Activated T-helper 2 cell treated with anti-CD3 and anti-CD28 coated beads, Interferon-gamma antibody, Interleukin-2, Interleukin-4, amounts not matched to agents 10 μg/mL and 5 μg/mL and 100 μg/mL, durations not matched to agents 14 hours and 24 hours and 36 hours (primary cell): ENCODE results near the gene CNBD2. TPM values are rescaled to one million over a fixed set of nuclear protein-coding genes. Genes with fewer than 3 reads are reported as not detected.
A peak's percentile ranks its signal among the peaks of the same experiment; 100 is the strongest.
"Not testable (repeated sequence)": the region's sequence is repeated elsewhere in the genome, so short reads cannot be mapped to it uniquely, and the experiment has no call there.

Source experiments
- DNase-seq: peaks from one replicate; pipeline ENCODE4 v3.0.0; 2021; ENCODE audit warnings: low spot score
- H3K27ac Mint-ChIP-seq: one replicate; pipeline ENCODE4 v1.8.0; 2021; ENCODE audit warnings: mixed read lengths
- H3K27me3 Mint-ChIP-seq: one replicate; pipeline ENCODE4 v1.8.0; 2021; ENCODE audit warnings: low read depth, mixed read lengths
- H3K36me3 Mint-ChIP-seq: one replicate; pipeline ENCODE4 v1.8.0; 2021; ENCODE audit warnings: low read depth, mixed read lengths
- H3K4me1 Mint-ChIP-seq: one replicate; pipeline ENCODE4 v1.8.0; 2021; ENCODE audit warnings: low read depth, mixed read lengths
- H3K4me3 Mint-ChIP-seq: one replicate; pipeline ENCODE4 v1.8.0; 2021; ENCODE audit warnings: low read depth, mild to moderate bottlenecking, moderate library complexity, mixed read lengths
- H3K9me3 Mint-ChIP-seq: one replicate; pipeline ENCODE4 v1.8.0; 2021; ENCODE audit warnings: mixed read lengths
- intact Hi-C: fragments of 100-400 bp; cut with micrococcal nuclease; formaldehyde crosslinking; loops from one replicate; pipeline ENCODE4 v1.15.1; 2023
- total RNA-seq: library from RNA; stranded (reverse); gene quantifications from 2 replicates; pipeline ENCODE4 v1.2.3, GENCODE V29; 2022

The CNBD2 gene
- total RNA-seq, 1 donor from 2014 or later = 3.6 TPM

GRCh38 chr20:35979544-35979943 lies 11.2 kb downstream of the CNBD2 start:
- Mint-ChIP-seq H3K27me3 (peaks cover 5% of the 10 kb centered on the region), H3K4me1 (peaks cover 2% of the 10 kb centered on the region), H3K4me3 (no peak overlapping the region), H3K27ac (no peak overlapping the region), H3K36me3 (no peaks in the 10 kb centered on the region), H3K9me3 (no peaks in the 10 kb centered on the region)
- intact Hi-C loops = no loop called here
- no peak for DNase-seq

GRCh38 chr20:35981969-35982368 lies 13.6 kb downstream of the CNBD2 start:
- no peaks in the 10 kb centered on the region for H3K36me3 Mint-ChIP-seq
- peaks cover 5% of the 10 kb centered on the region for H3K27me3 Mint-ChIP-seq
- intact Hi-C loops = no loop called here
- no peak for DNase-seq
- H3K4me3 Mint-ChIP-seq = no peak overlapping the region
- no peak overlapping the region for H3K27ac Mint-ChIP-seq
- H3K9me3 Mint-ChIP-seq = no peaks in the 10 kb centered on the region
- peaks cover 2% of the 10 kb centered on the region for H3K4me1 Mint-ChIP-seq

GRCh38 chr20:35984382-35984781 lies 16.0 kb downstream of the CNBD2 start:
- peaks cover 13% of the 10 kb centered on the region for H3K27me3 Mint-ChIP-seq
- intact Hi-C loops = no loop called here
- no peaks in the 10 kb centered on the region for H3K9me3 Mint-ChIP-seq

GRCh38 chr20:35985806-35986205 lies 17.4 kb downstream of the CNBD2 start:
- H3K27me3 Mint-ChIP-seq = peaks cover 18% of the 10 kb centered on the region
- peaks cover 2% of the 10 kb centered on the region for H3K4me1 Mint-ChIP-seq
- no peak overlapping the region for H3K27ac Mint-ChIP-seq
- no peak for DNase-seq
- no peaks in the 10 kb centered on the region for H3K36me3 Mint-ChIP-seq
- no peaks in the 10 kb centered on the region for H3K9me3 Mint-ChIP-seq
- no peak overlapping the region for H3K4me3 Mint-ChIP-seq
- intact Hi-C loops = no loop called here

More at GRCh38 chr20:35984382-35984781, 16.0 kb downstream of the CNBD2 start:
- DNase-seq = no peak
- no peak overlapping the region for H3K4me3 Mint-ChIP-seq
- H3K36me3 Mint-ChIP-seq = no peaks in the 10 kb centered on the region
- H3K27ac Mint-ChIP-seq = no peak overlapping the region
- peaks cover 2% of the 10 kb centered on the region for H3K4me1 Mint-ChIP-seq

- no peaks in the 10 kb centered on the region for H3K9me3 Mint-ChIP-seq
- no peaks in the 10 kb centered on the region for H3K36me3 Mint-ChIP-seq
- peaks cover 18% of the 10 kb centered on the region for H3K27me3 Mint-ChIP-seq
- no peak overlapping the region for H3K27ac Mint-ChIP-seq
- intact Hi-C loops = no loop called here
- H3K4me1 Mint-ChIP-seq = peaks cover 4% of the 10 kb centered on the region
- H3K4me3 Mint-ChIP-seq = no peak overlapping the region
- DNase-seq = no peak
These were observed 20.6 kb downstream of the CNBD2 start for GRCh38 chr20:35988910-35989463.

GRCh38 chr20:35991142-35991771 lies 22.9 kb downstream of the CNBD2 start:
- no peak for DNase-seq
- no peak overlapping the region for H3K4me3 Mint-ChIP-seq
- intact Hi-C loops = no loop called here

GRCh38 chr20:35992713-35993335 lies 24.4 kb downstream of the CNBD2 start:
- H3K27me3 Mint-ChIP-seq = peaks cover 19% of the 10 kb centered on the region
- H3K4me1 Mint-ChIP-seq = peaks cover 3% of the 10 kb centered on the region
- H3K27ac Mint-ChIP-seq = no peak overlapping the region
- no peak overlapping the region for H3K4me3 Mint-ChIP-seq
- DNase-seq = peak; percentile 29
- H3K9me3 Mint-ChIP-seq = no peaks in the 10 kb centered on the region
- intact Hi-C loops = no loop called here
- no peaks in the 10 kb centered on the region for H3K36me3 Mint-ChIP-seq

More at GRCh38 chr20:35991142-35991771, 22.9 kb downstream of the CNBD2 start:
- Mint-ChIP-seq H3K9me3 (no peaks in the 10 kb centered on the region), H3K36me3 (no peaks in the 10 kb centered on the region), H3K27ac (no peak overlapping the region), H3K4me1 (peaks cover 3% of the 10 kb centered on the region), H3K27me3 (peaks cover 19% of the 10 kb centered on the region)

- Mint-ChIP-seq H3K9me3 (no peaks in the 10 kb centered on the region), H3K27me3 (peaks cover 10% of the 10 kb centered on the region), H3K4me1 (peaks cover 3% of the 10 kb centered on the region), H3K27ac (no peak overlapping the region), H3K36me3 (no peaks in the 10 kb centered on the region), H3K4me3 (no peak overlapping the region)
- peak; percentile 51 for DNase-seq
- intact Hi-C loops = loop anchor here (1.0 to 5.0 kb wide), 3 partner anchors 143 to 442 kb away; no protein-coding TSS in a partner anchor
These were observed 26.6 kb downstream of the CNBD2 start for GRCh38 chr20:35994994-35995453.

- not testable (repeated sequence) for H3K4me3 Mint-ChIP-seq, H3K27me3 Mint-ChIP-seq, H3K27ac Mint-ChIP-seq, DNase-seq, H3K9me3 Mint-ChIP-seq, H3K36me3 Mint-ChIP-seq, H3K4me1 Mint-ChIP-seq
- intact Hi-C loops = loop anchor here (5.0 kb wide), 1 partner anchor 441 kb away; no protein-coding TSS in a partner anchor
These were observed 28.1 kb downstream of the CNBD2 start for GRCh38 chr20:35996492-35996891.

GRCh38 chr20:36001331-36001730 lies 32.9 kb downstream of the CNBD2 start:
- H3K27ac Mint-ChIP-seq, H3K27me3 Mint-ChIP-seq, H3K4me3 Mint-ChIP-seq, intact Hi-C loops, DNase-seq, H3K36me3 Mint-ChIP-seq, H3K4me1 Mint-ChIP-seq: not testable (repeated sequence)
- H3K9me3 Mint-ChIP-seq = peaks cover 18% of the 10 kb centered on the region

GRCh38 chr20:36002855-36003254 lies 34.5 kb downstream of the CNBD2 start:
- intact Hi-C loops = no loop called here
- no peak for DNase-seq
- H3K27ac Mint-ChIP-seq = no peak overlapping the region
- peaks cover 18% of the 10 kb centered on the region for H3K9me3 Mint-ChIP-seq
- no peak overlapping the region for H3K4me3 Mint-ChIP-seq
- no peaks in the 10 kb centered on the region for H3K4me1 Mint-ChIP-seq
- peaks cover 2% of the 10 kb centered on the region for H3K27me3 Mint-ChIP-seq
- H3K36me3 Mint-ChIP-seq = no peaks in the 10 kb centered on the region

GRCh38 chr20:36004045-36004444 lies 35.7 kb downstream of the CNBD2 start:
- intact Hi-C loops = no loop called here
- no peaks in the 10 kb centered on the region for H3K4me1 Mint-ChIP-seq

GRCh38 chr20:36008461-36009035 lies 40.2 kb downstream of the CNBD2 start:
- no peaks in the 10 kb centered on the region for H3K27me3 Mint-ChIP-seq
- no peak overlapping the region for H3K27ac Mint-ChIP-seq
- no peaks in the 10 kb centered on the region for H3K4me1 Mint-ChIP-seq
- H3K9me3 Mint-ChIP-seq = peaks cover 7% of the 10 kb centered on the region
- H3K36me3 Mint-ChIP-seq = no peaks in the 10 kb centered on the region
- no peak overlapping the region for H3K4me3 Mint-ChIP-seq
- intact Hi-C loops = no loop called here
- DNase-seq = no peak

More at GRCh38 chr20:36004045-36004444, 35.7 kb downstream of the CNBD2 start:
- no peak for DNase-seq
- H3K36me3 Mint-ChIP-seq = no peaks in the 10 kb centered on the region
- no peaks in the 10 kb centered on the region for H3K27me3 Mint-ChIP-seq
- peaks cover 18% of the 10 kb centered on the region for H3K9me3 Mint-ChIP-seq
- no peak overlapping the region for H3K4me3 Mint-ChIP-seq
- H3K27ac Mint-ChIP-seq = no peak overlapping the region
